GM12878 (cell line): ENCODE data around the gene ITGAL. TPM values are rescaled to one million over a fixed set of nuclear protein-coding genes. Genes with fewer than 3 reads are reported as not detected.

ENCODE experiments used
- CBFB ChIP-seq: IDR thresholded peaks from 2 replicates; pipeline ENCODE4 v1.6.1; 2016; ENCODE audit warnings: antibody characterized with exemption, low read depth
- CUX1 ChIP-seq: IDR thresholded peaks from 2 replicates; pipeline ENCODE4 v1.6.1; 2012; ENCODE audit warnings: improper control_type of control experiment, low read depth, low read length; ENCODE audit not compliant: insufficient replicate concordance
- EP300 ChIP-seq, 2 experiments: fragments of 150-350 bp in 1 of 2; IDR thresholded peaks; 2 replicates each; pipeline ENCODE4 v1.6.1; 2011 to 2012; ENCODE audit warnings: low read depth in 2 of 2, low read length in 2 of 2, borderline replicate concordance in 1 of 2, improper control_type of control experiment in 1 of 2, inconsistent platforms in 1 of 2; ENCODE audit not compliant: control insufficient read depth in 1 of 2
- GABPA ChIP-seq: IDR thresholded peaks from 2 replicates; pipeline ENCODE4 v1.6.1; 2014; ENCODE audit warnings: antibody characterized with exemption, low read depth, mild to moderate bottlenecking, inconsistent platforms
- IRF4 ChIP-seq: IDR thresholded peaks from 2 replicates; pipeline ENCODE4 v1.6.1; 2011; ENCODE audit warnings: low read depth, low read length
- LARP7 ChIP-seq: fragments of 450-650 bp; IDR thresholded peaks from 2 replicates; pipeline ENCODE4 v1.6.1; 2017; ENCODE audit warnings: mild to moderate bottlenecking
- NFIC ChIP-seq: IDR thresholded peaks from 2 replicates; pipeline ENCODE4 v1.6.1; 2012; ENCODE audit warnings: low read depth, mild to moderate bottlenecking, inconsistent platforms, low read length, moderate library complexity
- NR2F1 ChIP-seq: fragments of 450-650 bp; conservative IDR thresholded peaks from 2 replicates; pipeline ENCODE4 v1.6.1; 2017; ENCODE audit warnings: mild to moderate bottlenecking
- PAX5 ChIP-seq: IDR thresholded peaks from 2 replicates; pipeline ENCODE4 v1.6.1; 2011; ENCODE audit warnings: low read depth, low read length, borderline replicate concordance
- PAX8 ChIP-seq: fragments of 450-650 bp; IDR thresholded peaks from 2 replicates; pipeline ENCODE4 v1.6.1; 2017; ENCODE audit warnings: mild to moderate bottlenecking, moderate library complexity
- POLR2AphosphoS5 ChIP-seq: IDR thresholded peaks from 2 replicates; pipeline ENCODE4 v1.6.1; 2011; ENCODE audit warnings: mild to moderate bottlenecking, low read length, inconsistent platforms
- SIX5 ChIP-seq: IDR thresholded peaks from 2 replicates; pipeline ENCODE4 v1.6.1; 2011; ENCODE audit warnings: mild to moderate bottlenecking, low read depth, low read length, moderate library complexity; ENCODE audit not compliant: severe bottlenecking
- SPI1 ChIP-seq: IDR thresholded peaks from 2 replicates; pipeline ENCODE4 v1.6.1; 2011; ENCODE audit warnings: low read depth, mild to moderate bottlenecking, low read length, moderate library complexity, borderline replicate concordance; ENCODE audit not compliant: insufficient read depth
- TCF3 ChIP-seq: IDR thresholded peaks from 2 replicates; pipeline ENCODE4 v1.6.1; 2012; ENCODE audit warnings: low read depth, mild to moderate bottlenecking, low read length, borderline replicate concordance; ENCODE audit not compliant: insufficient read depth
- TCF7 ChIP-seq: IDR thresholded peaks from 2 replicates; pipeline ENCODE4 v1.6.1; 2014; ENCODE audit warnings: antibody characterized with exemption, borderline replicate concordance
- WRNIP1 ChIP-seq: IDR thresholded peaks from 2 replicates; pipeline ENCODE4 v1.6.1; 2011; ENCODE audit warnings: low read depth, low read length, improper control_type of control experiment, borderline replicate concordance
- polyA plus RNA-seq, 11 experiments: library from polyadenylated mRNA; depleted of rRNA in 4 of 11; unstranded in 6 of 11; stranded (reverse) in 5 of 11; fragments of >200 nt; fragmentation: Nextera tagmentation in 4 of 11; fragmentation: Illumina TruSeq in 1 of 11; extraction: Ambion mirVana in 4 of 11; extraction: Trizol in 1 of 11; gene quantifications; 1 replicate in 1 of 11; 2 replicates in 10 of 11; pipeline versions ENCODE4 v1.2.1 to v1.2.3, GENCODE V29; 2011 to 2016; ENCODE audit warnings: inconsistent platforms in 2 of 11, missing spikeins in 2 of 11, low read depth in 1 of 11
- total RNA-seq, 4 experiments: library from RNA; depleted of rRNA in 3 of 4; stranded (reverse); fragments of >200 nt in 3 of 4; fragmentation: Illumina TruSeq in 1 of 4; extraction: Trizol in 1 of 4; gene quantifications; 2 replicates each; pipeline versions ENCODE4 v1.2.1 to v1.2.3, GENCODE V29; 2013 to 2021

Gene ITGAL
- total and polyA plus RNA-seq, 10 of the 15 experiments (the other 5 are each of a cell fraction or from before 2014, with no cell fraction given), result 10.7 to 170 (median 96.9) TPM

GRCh38 chr16:30527635-30528178 lies 55.2 kb downstream of the ITGAL start (continued):
- TF ChIP-seq CUX1 (no peak), SIX5 (no peak), TCF3 (no peak), PAX5 (no peak), SPI1 (peak; percentile 97), GABPA (no peak), WRNIP1 (no peak), LARP7 (peak; percentile 32; the same call in 1 of the 2 replicates), IRF4 (peak; percentile 44; the same call in 1 of the 2 replicates), POLR2AphosphoS5 (no peak), EP300 (IDR thresholded peaks at IDR 0.05; ENCODE audit: borderline replicate concordance in 1 of 2, control insufficient read depth in 1 of 2, low read depth in 2 of 2, low read length in 2 of 2) (peak in 1 of 2 experiments; percentile 8; a peak in 1 of 4 replicates), NFIC (no peak), TCF7 (no peak), NR2F1 (no peak), CBFB (no peak), PAX8 (no peak)
